NK-92 treated with Interleukin-12 subunit alpha and Interleukin-12 subunit beta, amount 100 ng/mL, for 24 hours (cell line): ENCODE results near the gene FBLIM1.

Experiments used
- DNase-seq: peaks from one replicate; lab custom pipeline; 2025; lab: John Stamatoyannopoulos, UW

The FBLIM1 gene, protein sequence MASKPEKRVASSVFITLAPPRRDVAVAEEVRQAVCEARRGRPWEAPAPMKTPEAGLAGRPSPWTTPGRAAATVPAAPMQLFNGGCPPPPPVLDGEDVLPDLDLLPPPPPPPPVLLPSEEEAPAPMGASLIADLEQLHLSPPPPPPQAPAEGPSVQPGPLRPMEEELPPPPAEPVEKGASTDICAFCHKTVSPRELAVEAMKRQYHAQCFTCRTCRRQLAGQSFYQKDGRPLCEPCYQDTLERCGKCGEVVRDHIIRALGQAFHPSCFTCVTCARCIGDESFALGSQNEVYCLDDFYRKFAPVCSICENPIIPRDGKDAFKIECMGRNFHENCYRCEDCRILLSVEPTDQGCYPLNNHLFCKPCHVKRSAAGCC

DNA sequence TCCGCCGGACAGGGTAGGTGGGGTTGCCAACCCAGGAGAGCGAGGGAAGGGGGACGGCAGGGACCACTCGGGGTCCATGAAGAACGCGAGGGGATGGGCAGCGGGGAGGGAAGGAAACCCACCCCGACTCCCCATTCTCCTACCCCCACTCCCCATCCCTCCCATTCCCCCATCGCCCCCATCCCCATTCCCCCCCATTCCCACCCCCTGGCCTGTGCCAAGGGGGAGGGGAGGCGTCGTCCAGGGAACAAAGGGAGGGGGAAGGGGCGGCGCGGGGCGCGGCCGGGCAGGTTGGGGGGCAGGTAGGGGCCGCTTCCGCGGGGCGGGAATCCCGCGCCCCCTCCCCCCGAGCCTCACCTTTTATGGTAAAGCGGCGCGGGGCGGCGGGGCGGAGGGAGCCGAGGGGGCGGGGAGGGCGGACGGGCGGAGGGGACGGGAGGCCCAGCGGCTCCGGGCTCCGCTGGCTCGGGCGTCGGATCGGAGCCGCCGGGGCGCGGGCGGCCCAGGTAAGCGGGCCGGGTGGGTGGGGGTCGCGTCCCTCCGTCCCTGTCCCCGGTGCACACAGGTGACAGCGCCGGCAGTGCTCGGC, at the start of gene FBLIM1:
Gene FBLIM1 (plus strand): TSS at position 453 of the 589 bp plus-strand sequence. CDS start 6,189 bp downstream, outside the sequence.
- DNase-seq: no peak

DNA sequence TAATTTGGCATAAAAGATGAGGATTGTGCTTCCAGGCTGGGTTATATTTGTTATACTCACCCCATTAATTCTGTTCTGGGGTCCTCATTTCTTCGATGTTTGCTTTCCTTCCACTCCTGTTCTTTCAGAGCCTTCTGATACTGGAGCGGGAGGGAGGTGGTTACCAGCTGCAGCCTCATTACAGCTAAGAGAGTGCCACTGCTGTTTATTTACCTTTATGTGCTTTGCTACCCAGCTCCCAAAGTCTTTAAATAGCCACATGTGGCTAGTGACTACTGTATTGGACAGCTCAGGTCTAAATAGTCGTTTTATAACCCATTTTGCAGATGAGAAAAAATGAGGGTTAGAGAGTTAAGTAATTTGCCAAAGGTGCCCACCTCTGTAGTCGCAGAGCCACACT, 49.4 kb upstream of the FBLIM1 start:
- DNase-seq: no peak

DNA sequence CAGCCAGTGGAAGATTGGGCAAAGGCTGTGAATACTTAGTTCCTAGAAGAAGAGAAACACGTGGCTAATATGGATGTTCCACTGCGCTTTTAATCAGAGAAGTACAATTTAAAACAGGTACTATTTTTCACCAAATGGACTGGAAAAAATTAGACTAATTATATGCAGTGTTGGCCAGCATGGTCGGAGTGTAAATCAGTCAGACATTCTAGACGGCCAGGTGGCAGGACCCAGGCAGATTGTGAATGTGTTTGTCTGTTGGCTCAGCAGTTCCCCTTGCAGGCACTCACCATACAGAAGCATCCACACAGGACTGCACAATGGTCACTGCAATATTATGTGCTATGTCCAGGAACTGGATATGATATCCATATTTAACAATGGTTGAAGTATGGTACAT, 46.4 kb upstream of the FBLIM1 start:
- no peak for DNase-seq

DNA sequence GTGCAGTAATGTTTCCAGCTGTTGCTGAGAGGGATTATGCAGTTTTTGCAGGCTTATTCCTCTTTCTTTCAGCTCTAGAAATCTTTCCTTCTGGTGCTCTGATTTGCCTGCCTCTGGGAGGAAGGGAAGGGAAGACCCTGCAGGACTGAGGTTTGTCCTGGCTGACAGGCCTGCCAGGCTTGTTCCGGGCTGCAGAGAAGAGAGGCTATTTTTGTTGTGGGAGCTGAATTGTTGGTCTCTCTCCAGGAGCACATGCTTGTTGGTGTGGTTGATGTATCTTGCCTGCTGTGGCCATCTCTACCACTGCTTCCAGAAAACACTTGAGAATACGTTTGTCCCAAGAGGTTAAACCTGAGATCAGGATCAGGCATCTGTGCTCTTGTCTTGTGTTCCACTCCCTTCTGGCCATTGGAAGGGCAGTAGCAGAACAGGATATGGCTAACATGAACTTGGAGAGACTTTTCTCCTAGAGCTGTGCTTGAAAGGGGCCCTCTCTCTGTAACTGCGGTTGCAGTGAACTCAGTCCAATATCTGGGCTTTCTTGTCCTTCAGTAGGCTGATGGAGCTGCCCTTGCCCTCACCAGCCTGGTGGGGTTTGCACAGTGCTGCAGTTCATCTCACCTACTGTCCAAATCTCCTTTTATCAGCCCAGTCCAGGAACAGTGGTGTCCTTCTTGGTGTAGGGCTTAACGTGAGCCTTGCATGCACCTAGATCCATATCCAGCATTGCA, 44.0 kb upstream of the FBLIM1 start:
- DNase-seq: no peak

DNA sequence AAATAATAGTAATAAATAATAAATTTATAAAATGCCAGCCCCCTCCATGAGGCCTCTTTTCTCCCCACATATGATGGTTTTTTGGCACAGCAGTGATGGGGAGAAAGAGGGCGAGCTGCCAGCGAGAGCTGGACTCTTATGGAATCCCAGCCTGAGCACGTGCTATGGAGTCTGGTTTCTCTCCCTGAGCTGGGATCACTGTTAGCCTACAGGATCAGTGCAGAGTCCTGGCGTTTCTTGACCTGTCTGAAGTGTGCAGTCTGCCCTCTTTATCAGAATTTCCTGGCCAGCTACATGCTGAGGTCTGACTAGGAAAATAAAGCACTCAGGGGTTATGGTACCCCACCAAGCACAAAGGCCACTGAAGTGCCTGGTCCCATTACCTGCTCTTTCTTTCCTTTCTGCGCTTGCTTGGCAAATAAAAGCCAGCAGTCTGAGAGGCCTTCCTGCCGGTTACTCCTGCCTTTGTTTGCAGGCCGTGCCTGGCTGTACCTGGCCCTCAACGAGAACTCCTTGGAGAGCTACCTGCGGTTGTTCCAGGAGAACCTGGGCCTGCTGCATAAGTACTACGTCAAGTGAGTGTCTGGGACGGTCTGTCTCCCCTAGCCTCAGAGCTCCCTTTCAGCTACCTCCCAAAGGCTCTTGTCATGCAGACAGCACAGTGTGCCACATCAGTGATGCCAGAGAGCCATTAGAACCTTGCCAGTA, 41.0 kb upstream of the FBLIM1 start:
- no peak for DNase-seq

DNA sequence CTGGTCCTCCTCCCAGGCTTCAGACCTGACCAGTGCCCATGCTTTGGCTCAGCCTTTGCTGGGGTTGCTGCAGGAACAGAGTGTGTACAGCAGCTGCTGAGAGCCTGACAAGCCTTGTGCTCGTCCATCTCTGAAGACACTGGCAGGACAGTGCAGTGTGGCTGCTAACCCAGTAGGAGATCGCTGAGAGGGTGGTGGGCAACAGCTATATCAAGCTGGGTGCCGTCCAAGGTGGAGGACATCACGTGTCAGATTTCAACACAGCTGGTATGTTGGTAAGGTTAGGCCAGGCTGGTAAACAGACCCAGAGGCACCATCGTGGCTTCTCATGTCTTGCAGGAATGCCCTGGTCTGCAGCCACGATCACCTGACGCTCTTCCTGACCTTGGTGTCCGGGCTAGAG, 40.4 kb upstream of the FBLIM1 start:
- DNase-seq: no peak

DNA sequence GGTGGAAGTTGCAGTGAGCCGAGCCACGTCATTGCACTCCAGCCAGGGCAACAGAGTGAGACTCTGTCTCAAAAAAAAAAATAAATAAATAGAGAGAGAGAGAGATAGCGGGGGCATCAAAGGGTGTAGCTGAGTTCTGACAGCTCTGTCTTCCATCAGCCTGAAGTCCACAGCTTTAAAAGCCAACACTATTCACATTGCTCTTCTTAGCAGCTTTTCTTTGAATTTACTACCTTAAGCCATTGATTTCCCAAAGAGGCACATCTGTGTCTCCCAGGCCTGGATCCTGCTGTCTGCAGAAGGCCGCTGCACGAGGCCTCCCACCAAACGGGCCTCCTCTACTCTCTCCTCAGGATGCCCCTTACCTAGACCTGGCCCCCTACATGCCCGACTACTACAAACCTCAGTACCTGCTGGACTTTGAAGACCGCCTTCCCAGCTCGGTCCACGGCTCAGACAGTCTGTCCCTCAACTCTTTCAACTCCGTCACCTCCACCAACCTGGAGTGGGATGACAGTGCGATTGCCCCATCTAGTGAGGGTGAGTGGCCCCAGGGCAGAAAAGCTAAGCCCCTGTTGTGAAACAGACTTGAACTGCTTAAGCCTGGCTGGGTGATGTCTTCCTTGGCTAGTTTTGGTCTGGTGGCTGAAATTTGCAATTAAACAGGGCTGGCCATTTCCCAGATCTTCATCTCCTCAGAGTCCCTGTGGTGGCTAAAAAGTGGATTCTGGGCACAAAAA, 39.0 kb upstream of the FBLIM1 start:
- DNase-seq: no peak

DNA sequence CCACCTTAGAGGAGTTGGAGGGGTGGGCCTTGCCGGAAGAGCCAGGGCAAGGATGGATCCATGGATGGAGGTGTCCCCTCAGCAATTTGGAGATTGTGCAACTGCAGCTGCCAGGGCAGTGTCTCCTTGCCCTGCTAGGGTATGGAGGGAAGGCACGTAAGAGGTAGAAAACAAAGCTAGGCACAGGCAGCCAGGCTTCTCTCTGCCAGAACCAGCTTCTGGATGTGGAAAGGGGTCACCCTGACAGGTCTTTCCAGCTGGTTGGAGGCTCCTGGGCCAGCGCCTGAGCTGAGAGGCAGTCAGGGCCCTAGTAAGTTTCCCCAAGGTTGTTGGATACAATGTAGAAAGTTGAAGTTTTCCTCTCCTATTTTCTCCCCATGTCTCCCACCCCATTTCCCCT, 37.7 kb upstream of the FBLIM1 start:
- DNase-seq: no peak

DNA sequence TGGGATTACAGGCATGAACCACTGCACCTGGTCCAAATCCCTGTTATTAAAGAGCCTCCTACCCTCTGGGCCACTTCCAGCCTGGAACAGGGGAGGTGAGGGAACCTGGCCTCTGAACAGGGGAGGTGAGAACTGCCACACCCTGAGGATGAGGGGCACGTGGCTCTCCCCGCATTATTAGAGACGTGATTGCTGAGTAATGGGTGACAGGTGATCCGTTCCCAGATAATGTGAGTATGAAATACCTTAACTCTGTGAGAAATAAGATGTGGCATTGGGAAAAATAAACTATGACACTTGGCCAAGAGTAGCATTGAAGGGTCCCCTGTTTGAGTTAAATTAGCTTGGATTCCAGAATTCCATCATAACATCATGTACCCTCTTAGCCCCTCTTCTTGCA, 36.2 kb upstream of the FBLIM1 start:
- DNase-seq: no peak

DNA sequence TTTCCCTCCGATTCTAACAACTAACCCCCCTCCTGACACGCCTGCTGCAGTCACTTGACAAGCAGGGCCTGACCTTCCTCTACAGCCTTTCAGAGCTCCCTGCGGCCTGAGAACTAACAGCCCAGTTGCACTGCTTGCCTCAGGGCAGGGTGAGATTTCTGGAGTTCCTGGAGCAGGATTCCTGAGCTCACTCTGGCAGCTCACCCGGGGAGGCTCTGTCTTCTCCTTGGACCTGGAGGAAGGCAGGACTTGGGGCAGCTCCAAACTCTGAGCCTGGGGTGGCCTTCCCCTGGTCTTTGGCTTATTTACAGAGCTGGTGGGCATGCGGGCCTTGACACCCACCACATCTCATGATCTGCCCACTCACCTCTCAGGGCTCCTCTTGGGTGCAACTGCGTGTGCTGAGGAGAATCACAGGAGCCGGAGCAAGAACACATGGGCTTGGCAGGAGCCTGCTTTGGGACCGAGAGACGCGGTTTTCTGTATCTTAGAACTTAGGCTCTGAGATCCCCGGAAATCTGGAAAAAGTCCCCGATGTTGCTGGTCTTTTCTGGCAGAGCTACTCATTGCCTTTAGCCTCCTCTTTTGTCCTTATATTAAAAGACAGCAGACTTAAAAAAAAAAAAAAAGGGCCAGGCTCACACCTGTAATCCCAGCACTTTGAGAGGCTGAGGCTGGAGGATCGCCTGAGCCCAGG, 35.6 kb upstream of the FBLIM1 start:
- DNase-seq: no peak

DNA sequence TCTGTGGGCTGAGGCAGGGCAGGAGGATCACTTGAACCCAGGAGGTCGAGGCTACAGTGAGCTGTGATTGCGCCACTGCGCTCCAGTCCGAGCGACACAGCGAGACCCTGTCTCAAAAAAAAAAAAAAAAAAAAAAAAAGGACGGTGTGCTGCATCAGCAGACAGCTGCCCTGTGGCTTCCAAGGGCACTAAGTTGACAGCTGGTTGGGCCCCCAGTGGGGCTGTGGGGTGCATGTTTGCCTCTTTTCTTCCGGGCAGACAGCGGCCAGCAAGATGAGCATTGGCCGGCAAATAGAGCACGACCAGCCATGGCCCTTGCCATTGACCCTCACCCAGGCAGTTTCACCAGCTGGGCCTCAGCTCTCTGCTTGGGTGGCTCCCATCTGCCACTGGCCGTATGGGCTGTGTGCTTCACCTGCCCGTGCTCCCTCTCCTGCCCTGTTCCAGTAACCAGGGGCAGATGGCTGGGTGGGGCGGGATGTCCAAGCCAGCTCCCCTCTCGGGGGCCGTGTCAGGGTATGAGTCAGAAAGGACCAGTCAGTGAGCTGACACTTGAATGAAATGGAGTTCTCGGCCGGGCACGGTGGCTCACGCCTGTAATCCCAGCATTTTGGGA, 34.9 kb upstream of the FBLIM1 start:
- no peak for DNase-seq

DNA sequence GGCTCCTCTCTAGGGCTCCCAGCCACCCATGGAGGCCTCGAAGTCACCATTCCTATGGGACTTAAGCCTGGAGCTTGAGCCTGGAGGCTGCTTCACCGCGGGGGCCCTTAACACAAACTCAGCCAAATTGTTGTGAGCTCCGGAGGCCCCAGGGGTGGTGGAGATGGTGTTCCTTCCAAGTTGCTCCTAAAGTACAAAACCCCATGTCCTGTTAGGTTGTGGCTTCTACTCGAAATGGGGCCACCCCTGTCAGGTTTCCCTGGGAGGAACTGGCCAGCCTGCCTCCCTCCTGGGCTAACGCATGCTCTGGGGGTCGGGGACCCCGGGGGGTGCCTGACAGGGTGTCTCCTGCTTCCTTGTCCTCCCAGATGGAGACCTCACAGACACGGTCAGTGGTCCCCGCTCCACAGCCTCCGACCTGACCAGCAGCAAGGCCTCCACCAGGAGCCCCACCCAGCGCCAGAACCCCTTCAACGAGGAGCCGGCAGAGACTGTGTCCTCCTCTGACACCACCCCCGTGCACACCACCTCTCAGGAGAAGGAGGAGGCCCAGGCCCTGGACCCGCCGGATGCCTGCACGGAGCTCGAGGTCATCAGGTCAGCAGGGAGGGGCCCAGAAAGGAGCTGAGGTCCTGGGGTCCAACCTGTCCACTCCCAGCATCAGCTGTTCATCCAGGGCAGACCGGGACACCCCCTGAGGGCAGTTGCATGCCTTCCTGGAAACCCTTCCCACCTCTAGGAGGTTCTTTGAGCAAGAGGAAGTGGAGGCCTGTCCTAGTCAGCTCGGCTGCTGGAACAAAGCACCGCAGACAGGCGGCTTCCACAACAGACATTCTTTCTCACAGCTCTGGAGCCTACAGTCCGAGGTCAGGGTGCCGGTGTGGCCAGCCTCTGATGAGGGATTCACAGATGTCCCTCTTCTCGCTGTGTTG, 33.4 kb upstream of the FBLIM1 start:
- DNase-seq: no peak

DNA sequence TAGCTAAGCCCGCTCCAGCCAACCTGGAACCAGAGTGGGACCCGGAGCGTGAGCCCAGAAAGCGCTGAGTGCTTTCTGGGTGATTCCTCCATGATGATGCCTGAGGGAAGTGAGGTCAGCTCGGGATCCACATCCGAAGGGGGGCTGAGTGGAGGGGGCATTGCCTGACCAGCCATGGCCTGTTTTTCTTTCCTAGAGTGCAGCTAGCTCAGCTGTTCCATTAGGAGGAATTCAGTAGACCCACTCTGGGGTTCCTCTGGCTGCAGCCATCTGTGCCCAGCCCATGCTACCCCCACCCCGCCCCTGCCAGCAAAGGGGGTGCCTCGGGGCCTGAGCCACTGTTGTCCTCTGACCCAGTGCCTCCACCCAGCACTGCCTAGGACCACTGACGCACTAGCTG, 32.1 kb upstream of the FBLIM1 start:
- no peak for DNase-seq

DNA sequence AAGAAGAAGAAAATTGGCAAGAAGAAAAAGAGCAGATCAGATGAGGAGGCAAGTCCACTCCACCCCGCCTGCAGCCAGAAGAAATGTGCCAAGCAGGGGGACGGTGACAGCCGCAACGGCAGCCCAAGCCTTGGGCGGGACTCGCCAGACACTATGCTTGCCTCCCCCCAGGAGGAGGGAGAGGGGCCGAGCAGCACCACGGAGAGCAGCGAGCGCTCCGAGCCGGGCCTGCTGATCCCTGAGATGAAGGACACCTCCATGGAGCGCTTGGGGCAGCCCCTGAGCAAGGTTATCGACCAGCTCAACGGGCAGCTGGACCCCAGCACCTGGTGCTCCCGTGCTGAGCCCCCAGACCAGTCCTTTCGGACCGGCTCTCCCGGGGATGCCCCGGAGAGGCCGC, 31.6 kb upstream of the FBLIM1 start:
- no peak for DNase-seq

DNA sequence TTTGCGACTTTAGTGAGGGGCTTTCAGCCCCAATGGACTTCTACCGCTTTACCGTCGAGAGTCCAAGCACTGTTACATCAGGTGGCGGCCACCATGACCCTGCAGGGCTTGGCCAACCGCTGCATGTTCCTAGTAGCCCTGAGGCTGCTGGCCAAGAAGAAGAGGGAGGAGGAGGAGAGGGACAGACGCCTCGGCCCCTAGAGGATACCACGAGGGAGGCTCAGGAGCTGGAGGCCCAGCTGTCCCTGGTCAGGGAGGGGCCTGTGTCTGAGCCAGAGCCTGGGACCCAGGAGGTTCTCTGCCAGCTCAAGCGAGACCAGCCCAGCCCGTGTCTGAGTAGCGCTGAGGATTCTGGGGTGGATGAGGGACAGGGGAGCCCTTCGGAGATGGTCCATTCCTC, 31.2 kb upstream of the FBLIM1 start:
- DNase-seq: no peak

DNA sequence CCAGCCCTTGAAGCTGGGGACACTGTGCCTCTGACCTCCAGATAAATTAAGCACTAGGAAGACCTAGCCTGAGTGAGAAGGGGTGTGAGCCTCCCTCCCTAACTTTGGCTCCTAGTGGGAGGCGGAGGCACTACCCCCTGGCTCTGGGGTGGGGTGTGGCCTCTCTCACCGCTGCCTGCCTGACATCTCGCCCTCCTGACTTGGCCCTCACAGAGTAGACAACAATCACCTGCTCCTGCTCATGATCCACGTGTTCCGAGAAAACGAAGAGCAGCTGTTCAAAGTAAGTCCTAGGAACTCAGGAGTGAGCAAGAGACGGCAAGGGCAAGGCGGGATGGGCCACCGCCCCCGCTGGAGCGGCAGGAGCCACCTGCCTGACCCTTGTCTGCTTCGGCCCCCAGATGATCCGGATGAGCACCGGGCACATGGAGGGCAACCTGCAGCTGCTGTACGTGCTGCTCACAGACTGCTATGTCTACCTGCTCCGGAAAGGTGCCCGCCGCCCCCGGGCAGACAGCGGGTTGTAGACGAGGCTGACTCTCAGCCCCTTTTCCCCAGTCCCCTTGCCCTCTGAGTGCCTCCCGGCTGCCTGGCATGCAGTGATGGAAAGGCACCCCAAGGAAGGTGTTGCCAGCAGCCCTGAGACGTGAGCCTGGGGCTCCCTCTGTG, 30.6 kb upstream of the FBLIM1 start:
- DNase-seq: no peak

DNA sequence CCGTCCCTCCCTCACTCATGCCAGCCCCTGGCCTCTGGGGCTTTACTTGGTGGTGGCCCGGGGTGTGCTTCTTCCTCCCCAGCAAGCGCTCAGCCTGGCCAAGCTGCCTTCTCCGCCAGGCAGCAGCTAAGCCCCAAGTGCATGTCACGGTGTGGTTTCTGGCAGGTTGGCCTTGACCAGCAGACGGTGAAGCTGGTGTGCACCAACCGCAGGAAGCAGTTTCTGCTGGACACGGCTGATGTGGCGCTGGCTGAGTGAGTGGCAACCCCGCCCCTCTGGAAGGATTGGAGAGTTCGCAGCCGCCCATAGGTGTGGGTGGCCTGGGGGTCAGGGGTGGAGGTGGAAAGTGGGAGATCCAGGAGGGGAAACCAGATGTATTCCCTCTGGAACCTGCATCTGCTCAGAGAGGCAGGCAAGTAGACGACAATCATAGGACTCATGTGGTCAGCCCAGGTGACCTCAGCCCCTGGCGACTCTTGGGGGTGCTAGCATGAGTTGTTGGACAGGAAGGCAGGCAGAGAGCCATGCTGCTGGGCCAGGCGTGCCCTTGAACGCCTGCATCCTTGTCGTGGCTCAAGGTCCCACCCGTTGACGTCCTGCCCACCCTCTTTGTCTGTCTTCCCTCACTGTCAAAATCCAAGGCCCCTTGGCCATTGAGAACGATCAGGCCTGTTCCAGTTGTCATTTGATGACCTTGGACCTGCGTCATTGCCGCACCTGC, 29.5 kb upstream of the FBLIM1 start:
- DNase-seq: no peak

DNA sequence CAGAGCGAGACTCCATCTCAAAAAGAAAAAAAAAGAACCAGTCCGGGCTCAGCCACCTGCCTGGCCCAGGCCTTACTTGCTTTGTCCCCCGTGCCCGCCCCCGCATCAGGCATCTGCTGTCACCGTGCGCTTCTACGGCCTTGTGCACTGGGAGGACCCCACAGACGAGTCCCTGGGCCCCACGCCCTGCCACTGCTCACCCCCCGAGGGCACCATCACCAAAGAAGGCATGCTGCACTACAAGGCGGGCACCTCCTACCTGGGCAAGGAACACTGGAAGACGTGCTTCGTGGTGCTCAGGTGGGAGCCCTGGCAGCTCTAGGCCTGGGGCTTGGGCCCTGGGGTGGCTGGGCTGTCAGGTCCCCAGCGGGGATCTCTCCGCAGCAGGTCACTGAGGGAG, 28.2 kb upstream of the FBLIM1 start:
- no peak for DNase-seq
